HepG2 (cell line): ENCODE results near the gene BAHCC1. TPM values are rescaled to one million over a fixed set of nuclear protein-coding genes. Genes with fewer than 3 reads are reported as not detected.
A peak's percentile ranks its signal among the peaks of the same experiment; 100 is the strongest.

Source experiments
- CEBPG ChIP-seq: IDR thresholded peaks from 2 replicates; pipeline ENCODE4 v1.6.1; 2016
- EP300 ChIP-seq, 3 experiments: sonication (generic) in 1 of 3; formaldehyde crosslinking in 1 of 3; IDR thresholded peaks; 2 replicates each; pipeline versions ENCODE4 v1.5.1 to v1.6.1; 2011 to 2020; ENCODE audit warnings: low read depth in 2 of 3, low read length in 2 of 3, borderline replicate concordance in 1 of 3, improper control_type of control experiment in 1 of 3, mild to moderate bottlenecking in 1 of 3, missing genetic modification reagents in 1 of 3, moderate library complexity in 1 of 3
- MYC ChIP-seq: sonication (generic); formaldehyde crosslinking; IDR thresholded peaks from 2 replicates; pipeline ENCODE4 v1.9.0; 2021; ENCODE audit warnings: missing genetic modification reagents, borderline replicate concordance
- ZNF333 ChIP-seq: sonication (generic); formaldehyde crosslinking; IDR thresholded peaks from 2 replicates; pipeline ENCODE4 v1.4.0; 2020; ENCODE audit warnings: mild to moderate bottlenecking, missing genetic modification reagents, borderline replicate concordance
- ZNF501 ChIP-seq: sonication (generic); formaldehyde crosslinking; IDR thresholded peaks from 2 replicates; pipeline ENCODE4 v1.5.1; 2020; ENCODE audit warnings: mild to moderate bottlenecking, moderate library complexity, missing genetic modification reagents
- ZNF615 ChIP-seq: sonication (generic); formaldehyde crosslinking; IDR thresholded peaks from 2 replicates; pipeline ENCODE4 v1.5.0; 2020; ENCODE audit warnings: mild to moderate bottlenecking, missing genetic modification reagents, borderline replicate concordance
- ZNF746 ChIP-seq: sonication (generic); formaldehyde crosslinking; IDR thresholded peaks from 2 replicates; pipeline ENCODE4 v1.8.0; 2022; ENCODE audit warnings: mild to moderate bottlenecking, missing genetic modification reagents
- polyA plus RNA-seq, 8 experiments: library from polyadenylated mRNA; depleted of rRNA in 3 of 8; stranded (reverse) in 7 of 8; unstranded in 1 of 8; fragments of >200 nt; fragmentation: Illumina TruSeq in 4 of 8; extraction: Trizol in 4 of 8; gene quantifications; 2 replicates each; pipeline versions ENCODE4 v1.2.1 to v1.2.3, GENCODE V29; 2011 to 2016; ENCODE audit warnings: low read depth in 4 of 8, missing spikeins in 1 of 8, mixed read lengths in 1 of 8; ENCODE audit not compliant: insufficient read depth in 1 of 8
- total RNA-seq, 5 experiments: library from RNA; depleted of rRNA; stranded (reverse); fragments of >200 nt; fragmentation: Illumina TruSeq; extraction: Trizol; gene quantifications; 2 replicates each; pipeline ENCODE4 v1.2.3, GENCODE V29; 2016; ENCODE audit warnings: low read depth in 1 of 5
- TF ChIP-seq, protein P1 (sequence below): sonication (generic); formaldehyde crosslinking; IDR thresholded peaks from 2 replicates; pipeline ENCODE4 v1.4.0; 2020; ENCODE audit warnings: low read depth, missing genetic modification reagents
- TF ChIP-seq, protein P2 (sequence below): sonication (generic); formaldehyde crosslinking; IDR thresholded peaks from 2 replicates; pipeline ENCODE4 v1.4.0; 2020; ENCODE audit warnings: missing genetic modification reagents, borderline replicate concordance
- TF ChIP-seq, protein P3 (sequence below): IDR thresholded peaks from 2 replicates; pipeline ENCODE4 v1.6.1; 2016; ENCODE audit warnings: low read depth, control low read depth
- TF ChIP-seq, protein P4 (sequence below), 2 experiments: IDR thresholded peaks; 2 replicates each; pipeline ENCODE4 v1.6.1; 2011 to 2012; ENCODE audit warnings: low read length in 2 of 2, borderline replicate concordance in 1 of 2, low read depth in 1 of 2, mild to moderate bottlenecking in 1 of 2, moderate library complexity in 1 of 2
- TF ChIP-seq, protein P5 (sequence below): sonication (generic); formaldehyde crosslinking; IDR thresholded peaks from 2 replicates; pipeline ENCODE4 v1.9.0; 2021; ENCODE audit warnings: missing genetic modification reagents, mild to moderate bottlenecking, borderline replicate concordance

The BAHCC1 gene
- total and polyA plus RNA-seq, 2 of the 13 experiments (the other 11 are each of a cell fraction or from before 2014, with no cell fraction given): 1.4 to 1.7 TPM

DNA sequence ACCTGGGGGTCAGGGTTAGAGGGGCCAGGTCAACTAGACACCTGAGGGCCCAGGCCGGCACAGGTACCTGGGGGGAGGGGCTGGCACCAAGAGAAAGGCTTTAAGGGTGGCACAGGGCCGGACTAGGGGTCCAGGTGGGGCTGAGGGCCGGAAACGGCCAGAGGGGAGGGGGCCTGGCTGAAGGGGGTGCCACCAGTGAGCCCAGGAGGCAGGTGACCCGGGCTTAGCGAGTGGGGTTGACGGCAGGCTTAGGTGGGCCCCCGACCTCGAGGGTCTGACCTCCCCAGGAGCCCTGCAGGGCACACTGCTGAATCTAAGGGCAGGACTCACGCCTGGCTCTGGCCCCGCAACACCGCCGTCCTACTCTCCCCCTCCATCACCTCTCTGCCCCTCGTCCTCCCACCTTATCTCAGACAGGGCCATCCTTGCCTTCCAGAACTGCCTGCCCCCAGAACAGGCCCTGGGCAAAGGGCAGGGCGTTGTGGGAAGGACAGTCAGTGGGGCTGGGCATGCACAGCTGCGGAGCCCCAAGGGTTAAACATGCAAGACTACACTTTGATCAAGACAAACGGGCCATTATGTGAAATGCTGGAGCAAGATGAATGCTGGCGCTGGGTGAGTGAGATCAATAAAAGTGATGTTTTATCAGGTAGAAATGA, 73.0 kb downstream of the BAHCC1 start (continued):
- TF ChIP-seq, protein P1, sequence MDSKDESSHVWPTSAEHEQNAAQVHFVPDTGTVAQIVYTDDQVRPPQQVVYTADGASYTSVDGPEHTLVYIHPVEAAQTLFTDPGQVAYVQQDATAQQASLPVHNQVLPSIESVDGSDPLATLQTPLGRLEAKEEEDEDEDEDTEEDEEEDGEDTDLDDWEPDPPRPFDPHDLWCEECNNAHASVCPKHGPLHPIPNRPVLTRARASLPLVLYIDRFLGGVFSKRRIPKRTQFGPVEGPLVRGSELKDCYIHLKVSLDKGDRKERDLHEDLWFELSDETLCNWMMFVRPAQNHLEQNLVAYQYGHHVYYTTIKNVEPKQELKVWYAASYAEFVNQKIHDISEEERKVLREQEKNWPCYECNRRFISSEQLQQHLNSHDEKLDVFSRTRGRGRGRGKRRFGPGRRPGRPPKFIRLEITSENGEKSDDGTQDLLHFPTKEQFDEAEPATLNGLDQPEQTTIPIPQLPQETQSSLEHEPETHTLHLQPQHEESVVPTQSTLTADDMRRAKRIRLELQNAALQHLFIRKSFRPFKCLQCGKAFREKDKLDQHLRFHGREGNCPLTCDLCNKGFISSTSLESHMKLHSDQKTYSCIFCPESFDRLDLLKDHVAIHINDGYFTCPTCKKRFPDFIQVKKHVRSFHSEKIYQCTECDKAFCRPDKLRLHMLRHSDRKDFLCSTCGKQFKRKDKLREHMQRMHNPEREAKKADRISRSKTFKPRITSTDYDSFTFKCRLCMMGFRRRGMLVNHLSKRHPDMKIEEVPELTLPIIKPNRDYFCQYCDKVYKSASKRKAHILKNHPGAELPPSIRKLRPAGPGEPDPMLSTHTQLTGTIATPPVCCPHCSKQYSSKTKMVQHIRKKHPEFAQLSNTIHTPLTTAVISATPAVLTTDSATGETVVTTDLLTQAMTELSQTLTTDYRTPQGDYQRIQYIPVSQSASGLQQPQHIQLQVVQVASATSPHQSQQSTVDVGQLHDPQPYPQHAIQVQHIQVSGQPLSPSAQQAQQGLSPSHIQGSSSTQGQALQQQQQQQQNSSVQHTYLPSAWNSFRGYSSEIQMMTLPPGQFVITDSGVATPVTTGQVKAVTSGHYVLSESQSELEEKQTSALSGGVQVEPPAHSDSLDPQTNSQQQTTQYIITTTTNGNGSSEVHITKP (CRISPR knock-in tag): no peak
- TF ChIP-seq, protein P2, sequence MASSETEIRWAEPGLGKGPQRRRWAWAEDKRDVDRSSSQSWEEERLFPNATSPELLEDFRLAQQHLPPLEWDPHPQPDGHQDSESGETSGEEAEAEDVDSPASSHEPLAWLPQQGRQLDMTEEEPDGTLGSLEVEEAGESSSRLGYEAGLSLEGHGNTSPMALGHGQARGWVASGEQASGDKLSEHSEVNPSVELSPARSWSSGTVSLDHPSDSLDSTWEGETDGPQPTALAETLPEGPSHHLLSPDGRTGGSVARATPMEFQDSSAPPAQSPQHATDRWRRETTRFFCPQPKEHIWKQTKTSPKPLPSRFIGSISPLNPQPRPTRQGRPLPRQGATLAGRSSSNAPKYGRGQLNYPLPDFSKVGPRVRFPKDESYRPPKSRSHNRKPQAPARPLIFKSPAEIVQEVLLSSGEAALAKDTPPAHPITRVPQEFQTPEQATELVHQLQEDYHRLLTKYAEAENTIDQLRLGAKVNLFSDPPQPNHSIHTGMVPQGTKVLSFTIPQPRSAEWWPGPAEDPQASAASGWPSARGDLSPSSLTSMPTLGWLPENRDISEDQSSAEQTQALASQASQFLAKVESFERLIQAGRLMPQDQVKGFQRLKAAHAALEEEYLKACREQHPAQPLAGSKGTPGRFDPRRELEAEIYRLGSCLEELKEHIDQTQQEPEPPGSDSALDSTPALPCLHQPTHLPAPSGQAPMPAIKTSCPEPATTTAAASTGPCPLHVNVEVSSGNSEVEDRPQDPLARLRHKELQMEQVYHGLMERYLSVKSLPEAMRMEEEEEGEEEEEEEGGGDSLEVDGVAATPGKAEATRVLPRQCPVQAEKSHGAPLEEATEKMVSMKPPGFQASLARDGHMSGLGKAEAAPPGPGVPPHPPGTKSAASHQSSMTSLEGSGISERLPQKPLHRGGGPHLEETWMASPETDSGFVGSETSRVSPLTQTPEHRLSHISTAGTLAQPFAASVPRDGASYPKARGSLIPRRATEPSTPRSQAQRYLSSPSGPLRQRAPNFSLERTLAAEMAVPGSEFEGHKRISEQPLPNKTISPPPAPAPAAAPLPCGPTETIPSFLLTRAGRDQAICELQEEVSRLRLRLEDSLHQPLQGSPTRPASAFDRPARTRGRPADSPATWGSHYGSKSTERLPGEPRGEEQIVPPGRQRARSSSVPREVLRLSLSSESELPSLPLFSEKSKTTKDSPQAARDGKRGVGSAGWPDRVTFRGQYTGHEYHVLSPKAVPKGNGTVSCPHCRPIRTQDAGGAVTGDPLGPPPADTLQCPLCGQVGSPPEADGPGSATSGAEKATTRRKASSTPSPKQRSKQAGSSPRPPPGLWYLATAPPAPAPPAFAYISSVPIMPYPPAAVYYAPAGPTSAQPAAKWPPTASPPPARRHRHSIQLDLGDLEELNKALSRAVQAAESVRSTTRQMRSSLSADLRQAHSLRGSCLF (CRISPR knock-in tag): no peak
- TF ChIP-seq, protein P3, sequence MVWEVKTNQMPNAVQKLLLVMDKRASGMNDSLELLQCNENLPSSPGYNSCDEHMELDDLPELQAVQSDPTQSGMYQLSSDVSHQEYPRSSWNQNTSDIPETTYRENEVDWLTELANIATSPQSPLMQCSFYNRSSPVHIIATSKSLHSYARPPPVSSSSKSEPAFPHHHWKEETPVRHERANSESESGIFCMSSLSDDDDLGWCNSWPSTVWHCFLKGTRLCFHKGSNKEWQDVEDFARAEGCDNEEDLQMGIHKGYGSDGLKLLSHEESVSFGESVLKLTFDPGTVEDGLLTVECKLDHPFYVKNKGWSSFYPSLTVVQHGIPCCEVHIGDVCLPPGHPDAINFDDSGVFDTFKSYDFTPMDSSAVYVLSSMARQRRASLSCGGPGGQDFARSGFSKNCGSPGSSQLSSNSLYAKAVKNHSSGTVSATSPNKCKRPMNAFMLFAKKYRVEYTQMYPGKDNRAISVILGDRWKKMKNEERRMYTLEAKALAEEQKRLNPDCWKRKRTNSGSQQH (CRISPR knock-in tag): no peak
- 0 out of 2 replicates have a peak, but pooled peaks have one; percentile 16 for TF ChIP-seq CEBPG (CRISPR knock-in tag)
- TF ChIP-seq ZNF615 (CRISPR knock-in tag): no peak
- TF ChIP-seq MYC (CRISPR knock-in tag): 0 out of 2 replicates have a peak, but pooled peaks have one; percentile 32
- TF ChIP-seq ZNF501 (CRISPR knock-in tag): no peak
- TF ChIP-seq ZNF333 (CRISPR knock-in tag): no peak
- TF ChIP-seq, protein P4, sequence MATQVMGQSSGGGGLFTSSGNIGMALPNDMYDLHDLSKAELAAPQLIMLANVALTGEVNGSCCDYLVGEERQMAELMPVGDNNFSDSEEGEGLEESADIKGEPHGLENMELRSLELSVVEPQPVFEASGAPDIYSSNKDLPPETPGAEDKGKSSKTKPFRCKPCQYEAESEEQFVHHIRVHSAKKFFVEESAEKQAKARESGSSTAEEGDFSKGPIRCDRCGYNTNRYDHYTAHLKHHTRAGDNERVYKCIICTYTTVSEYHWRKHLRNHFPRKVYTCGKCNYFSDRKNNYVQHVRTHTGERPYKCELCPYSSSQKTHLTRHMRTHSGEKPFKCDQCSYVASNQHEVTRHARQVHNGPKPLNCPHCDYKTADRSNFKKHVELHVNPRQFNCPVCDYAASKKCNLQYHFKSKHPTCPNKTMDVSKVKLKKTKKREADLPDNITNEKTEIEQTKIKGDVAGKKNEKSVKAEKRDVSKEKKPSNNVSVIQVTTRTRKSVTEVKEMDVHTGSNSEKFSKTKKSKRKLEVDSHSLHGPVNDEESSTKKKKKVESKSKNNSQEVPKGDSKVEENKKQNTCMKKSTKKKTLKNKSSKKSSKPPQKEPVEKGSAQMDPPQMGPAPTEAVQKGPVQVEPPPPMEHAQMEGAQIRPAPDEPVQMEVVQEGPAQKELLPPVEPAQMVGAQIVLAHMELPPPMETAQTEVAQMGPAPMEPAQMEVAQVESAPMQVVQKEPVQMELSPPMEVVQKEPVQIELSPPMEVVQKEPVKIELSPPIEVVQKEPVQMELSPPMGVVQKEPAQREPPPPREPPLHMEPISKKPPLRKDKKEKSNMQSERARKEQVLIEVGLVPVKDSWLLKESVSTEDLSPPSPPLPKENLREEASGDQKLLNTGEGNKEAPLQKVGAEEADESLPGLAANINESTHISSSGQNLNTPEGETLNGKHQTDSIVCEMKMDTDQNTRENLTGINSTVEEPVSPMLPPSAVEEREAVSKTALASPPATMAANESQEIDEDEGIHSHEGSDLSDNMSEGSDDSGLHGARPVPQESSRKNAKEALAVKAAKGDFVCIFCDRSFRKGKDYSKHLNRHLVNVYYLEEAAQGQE (IDR thresholded peaks at IDR 0.05; ENCODE audit: borderline replicate concordance in 1 of 2, low read depth in 1 of 2, low read length in 2 of 2): no peak
- TF ChIP-seq, protein P5, sequence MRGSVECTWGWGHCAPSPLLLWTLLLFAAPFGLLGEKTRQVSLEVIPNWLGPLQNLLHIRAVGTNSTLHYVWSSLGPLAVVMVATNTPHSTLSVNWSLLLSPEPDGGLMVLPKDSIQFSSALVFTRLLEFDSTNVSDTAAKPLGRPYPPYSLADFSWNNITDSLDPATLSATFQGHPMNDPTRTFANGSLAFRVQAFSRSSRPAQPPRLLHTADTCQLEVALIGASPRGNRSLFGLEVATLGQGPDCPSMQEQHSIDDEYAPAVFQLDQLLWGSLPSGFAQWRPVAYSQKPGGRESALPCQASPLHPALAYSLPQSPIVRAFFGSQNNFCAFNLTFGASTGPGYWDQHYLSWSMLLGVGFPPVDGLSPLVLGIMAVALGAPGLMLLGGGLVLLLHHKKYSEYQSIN (CRISPR knock-in tag): no peak
- 0 out of 2 replicates have a peak, but pooled peaks have one; percentile 31 for TF ChIP-seq ZNF746
- TF ChIP-seq EP300 (IDR thresholded peaks at IDR 0.05; ENCODE audit: low read depth in 2 of 2, low read length in 2 of 2): no peak
- no peak for TF ChIP-seq EP300 (CRISPR knock-in tag; IDR thresholded peaks at IDR 0.05; ENCODE audit: borderline replicate concordance)
